GM23338 (cell line): ENCODE results near the gene CYTH1.

Experiments
- CREB1 ChIP-seq: fragments of 250-450 bp; sonication (Bioruptor Pico); IDR thresholded peaks from 2 replicates; pipeline ENCODE4 v1.5.0; 2020; ENCODE audit warnings: low read depth, mild to moderate bottlenecking, moderate library complexity
- EZH2 ChIP-seq: fragments of 200-600 bp; sonication (generic); IDR thresholded peaks from one replicate; pipeline ENCODE4 v1.8.0; 2017; ENCODE audit warnings: antibody characterized with exemption, mild to moderate bottlenecking, low read depth; ENCODE audit not compliant: unreplicated experiment
- EZH2phosphoT487 ChIP-seq: fragments of 200-600 bp; sonication (generic); IDR thresholded peaks from one replicate; pipeline ENCODE4 v1.8.1; 2018; ENCODE audit warnings: antibody characterized with exemption; ENCODE audit not compliant: unreplicated experiment
- JUNB ChIP-seq: IDR thresholded peaks from one replicate; pipeline ENCODE4 v1.6.1; 2016; ENCODE audit warnings: antibody characterized with exemption; ENCODE audit not compliant: unreplicated experiment
- NANOG ChIP-seq: IDR thresholded peaks from 2 replicates; pipeline ENCODE4 v1.6.1; 2016; ENCODE audit warnings: antibody characterized with exemption, borderline replicate concordance
- POLR2AphosphoS5 ChIP-seq: IDR thresholded peaks from 2 replicates; pipeline ENCODE4 v1.6.1; 2016; ENCODE audit warnings: antibody characterized with exemption, low read depth
- ZNF114 ChIP-seq: fragments of 250-450 bp; sonication (Bioruptor Pico); IDR thresholded peaks from 2 replicates; pipeline ENCODE4 v1.5.0; 2020; ENCODE audit warnings: mild to moderate bottlenecking, moderate library complexity
- ZNF331 ChIP-seq: fragments of 250-450 bp; sonication (Bioruptor Pico); IDR thresholded peaks from 2 replicates; pipeline ENCODE4 v1.5.0; 2020; ENCODE audit warnings: low read depth, mild to moderate bottlenecking, moderate library complexity
- TF ChIP-seq, protein P1 (sequence below), 2 experiments: fragments of 200-600 bp in 1 of 2; sonication (generic) in 1 of 2; conservative IDR thresholded peaks; 2 replicates each; pipeline versions ENCODE4 v1.5.1 to v1.6.1; 2016 to 2017; ENCODE audit warnings: antibody characterized with exemption in 2 of 2, low read depth in 2 of 2, mild to moderate bottlenecking in 2 of 2, moderate library complexity in 1 of 2
- TF ChIP-seq, protein P2 (sequence below): IDR thresholded peaks from one replicate; pipeline ENCODE4 v1.6.1; 2018; ENCODE audit warnings: antibody characterized with exemption; ENCODE audit not compliant: unreplicated experiment
- TF ChIP-seq, protein P3 (sequence below): fragments of 250-450 bp; sonication (Bioruptor Pico); IDR thresholded peaks from 2 replicates; pipeline ENCODE4 v1.5.0; 2020; ENCODE audit warnings: mild to moderate bottlenecking, moderate library complexity

DNA sequence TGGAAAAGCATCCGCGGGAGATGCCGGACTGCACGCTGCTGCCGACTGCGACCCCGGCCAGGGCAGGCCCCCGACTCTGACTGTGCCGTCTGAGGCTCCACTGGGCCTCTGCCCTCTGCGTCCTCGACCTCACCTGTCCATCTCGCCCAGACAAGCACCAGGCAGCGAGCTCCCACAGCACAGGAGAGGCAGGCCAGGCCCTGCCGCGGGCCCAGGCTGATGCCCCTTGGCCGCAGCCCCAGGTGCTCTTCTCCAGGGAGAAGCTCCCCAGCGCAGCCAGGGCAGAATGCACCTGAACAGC is 106.8 kb downstream of the CYTH1 start:
- TF ChIP-seq, protein P1, sequence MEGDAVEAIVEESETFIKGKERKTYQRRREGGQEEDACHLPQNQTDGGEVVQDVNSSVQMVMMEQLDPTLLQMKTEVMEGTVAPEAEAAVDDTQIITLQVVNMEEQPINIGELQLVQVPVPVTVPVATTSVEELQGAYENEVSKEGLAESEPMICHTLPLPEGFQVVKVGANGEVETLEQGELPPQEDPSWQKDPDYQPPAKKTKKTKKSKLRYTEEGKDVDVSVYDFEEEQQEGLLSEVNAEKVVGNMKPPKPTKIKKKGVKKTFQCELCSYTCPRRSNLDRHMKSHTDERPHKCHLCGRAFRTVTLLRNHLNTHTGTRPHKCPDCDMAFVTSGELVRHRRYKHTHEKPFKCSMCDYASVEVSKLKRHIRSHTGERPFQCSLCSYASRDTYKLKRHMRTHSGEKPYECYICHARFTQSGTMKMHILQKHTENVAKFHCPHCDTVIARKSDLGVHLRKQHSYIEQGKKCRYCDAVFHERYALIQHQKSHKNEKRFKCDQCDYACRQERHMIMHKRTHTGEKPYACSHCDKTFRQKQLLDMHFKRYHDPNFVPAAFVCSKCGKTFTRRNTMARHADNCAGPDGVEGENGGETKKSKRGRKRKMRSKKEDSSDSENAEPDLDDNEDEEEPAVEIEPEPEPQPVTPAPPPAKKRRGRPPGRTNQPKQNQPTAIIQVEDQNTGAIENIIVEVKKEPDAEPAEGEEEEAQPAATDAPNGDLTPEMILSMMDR (conservative IDR thresholded peaks at IDR 0.05; ENCODE audit: low read depth in 2 of 2): no peak
- TF ChIP-seq, protein P2, sequence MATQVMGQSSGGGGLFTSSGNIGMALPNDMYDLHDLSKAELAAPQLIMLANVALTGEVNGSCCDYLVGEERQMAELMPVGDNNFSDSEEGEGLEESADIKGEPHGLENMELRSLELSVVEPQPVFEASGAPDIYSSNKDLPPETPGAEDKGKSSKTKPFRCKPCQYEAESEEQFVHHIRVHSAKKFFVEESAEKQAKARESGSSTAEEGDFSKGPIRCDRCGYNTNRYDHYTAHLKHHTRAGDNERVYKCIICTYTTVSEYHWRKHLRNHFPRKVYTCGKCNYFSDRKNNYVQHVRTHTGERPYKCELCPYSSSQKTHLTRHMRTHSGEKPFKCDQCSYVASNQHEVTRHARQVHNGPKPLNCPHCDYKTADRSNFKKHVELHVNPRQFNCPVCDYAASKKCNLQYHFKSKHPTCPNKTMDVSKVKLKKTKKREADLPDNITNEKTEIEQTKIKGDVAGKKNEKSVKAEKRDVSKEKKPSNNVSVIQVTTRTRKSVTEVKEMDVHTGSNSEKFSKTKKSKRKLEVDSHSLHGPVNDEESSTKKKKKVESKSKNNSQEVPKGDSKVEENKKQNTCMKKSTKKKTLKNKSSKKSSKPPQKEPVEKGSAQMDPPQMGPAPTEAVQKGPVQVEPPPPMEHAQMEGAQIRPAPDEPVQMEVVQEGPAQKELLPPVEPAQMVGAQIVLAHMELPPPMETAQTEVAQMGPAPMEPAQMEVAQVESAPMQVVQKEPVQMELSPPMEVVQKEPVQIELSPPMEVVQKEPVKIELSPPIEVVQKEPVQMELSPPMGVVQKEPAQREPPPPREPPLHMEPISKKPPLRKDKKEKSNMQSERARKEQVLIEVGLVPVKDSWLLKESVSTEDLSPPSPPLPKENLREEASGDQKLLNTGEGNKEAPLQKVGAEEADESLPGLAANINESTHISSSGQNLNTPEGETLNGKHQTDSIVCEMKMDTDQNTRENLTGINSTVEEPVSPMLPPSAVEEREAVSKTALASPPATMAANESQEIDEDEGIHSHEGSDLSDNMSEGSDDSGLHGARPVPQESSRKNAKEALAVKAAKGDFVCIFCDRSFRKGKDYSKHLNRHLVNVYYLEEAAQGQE: no peak
- TF ChIP-seq POLR2AphosphoS5: no peak
- no peak for TF ChIP-seq NANOG
- no peak for TF ChIP-seq JUNB
- no peak for TF ChIP-seq EZH2phosphoT487
- no peak for TF ChIP-seq EZH2
- no peak for TF ChIP-seq ZNF331 (CRISPR knock-in tag)
- no peak for TF ChIP-seq CREB1 (CRISPR knock-in tag)
- TF ChIP-seq, protein P3, sequence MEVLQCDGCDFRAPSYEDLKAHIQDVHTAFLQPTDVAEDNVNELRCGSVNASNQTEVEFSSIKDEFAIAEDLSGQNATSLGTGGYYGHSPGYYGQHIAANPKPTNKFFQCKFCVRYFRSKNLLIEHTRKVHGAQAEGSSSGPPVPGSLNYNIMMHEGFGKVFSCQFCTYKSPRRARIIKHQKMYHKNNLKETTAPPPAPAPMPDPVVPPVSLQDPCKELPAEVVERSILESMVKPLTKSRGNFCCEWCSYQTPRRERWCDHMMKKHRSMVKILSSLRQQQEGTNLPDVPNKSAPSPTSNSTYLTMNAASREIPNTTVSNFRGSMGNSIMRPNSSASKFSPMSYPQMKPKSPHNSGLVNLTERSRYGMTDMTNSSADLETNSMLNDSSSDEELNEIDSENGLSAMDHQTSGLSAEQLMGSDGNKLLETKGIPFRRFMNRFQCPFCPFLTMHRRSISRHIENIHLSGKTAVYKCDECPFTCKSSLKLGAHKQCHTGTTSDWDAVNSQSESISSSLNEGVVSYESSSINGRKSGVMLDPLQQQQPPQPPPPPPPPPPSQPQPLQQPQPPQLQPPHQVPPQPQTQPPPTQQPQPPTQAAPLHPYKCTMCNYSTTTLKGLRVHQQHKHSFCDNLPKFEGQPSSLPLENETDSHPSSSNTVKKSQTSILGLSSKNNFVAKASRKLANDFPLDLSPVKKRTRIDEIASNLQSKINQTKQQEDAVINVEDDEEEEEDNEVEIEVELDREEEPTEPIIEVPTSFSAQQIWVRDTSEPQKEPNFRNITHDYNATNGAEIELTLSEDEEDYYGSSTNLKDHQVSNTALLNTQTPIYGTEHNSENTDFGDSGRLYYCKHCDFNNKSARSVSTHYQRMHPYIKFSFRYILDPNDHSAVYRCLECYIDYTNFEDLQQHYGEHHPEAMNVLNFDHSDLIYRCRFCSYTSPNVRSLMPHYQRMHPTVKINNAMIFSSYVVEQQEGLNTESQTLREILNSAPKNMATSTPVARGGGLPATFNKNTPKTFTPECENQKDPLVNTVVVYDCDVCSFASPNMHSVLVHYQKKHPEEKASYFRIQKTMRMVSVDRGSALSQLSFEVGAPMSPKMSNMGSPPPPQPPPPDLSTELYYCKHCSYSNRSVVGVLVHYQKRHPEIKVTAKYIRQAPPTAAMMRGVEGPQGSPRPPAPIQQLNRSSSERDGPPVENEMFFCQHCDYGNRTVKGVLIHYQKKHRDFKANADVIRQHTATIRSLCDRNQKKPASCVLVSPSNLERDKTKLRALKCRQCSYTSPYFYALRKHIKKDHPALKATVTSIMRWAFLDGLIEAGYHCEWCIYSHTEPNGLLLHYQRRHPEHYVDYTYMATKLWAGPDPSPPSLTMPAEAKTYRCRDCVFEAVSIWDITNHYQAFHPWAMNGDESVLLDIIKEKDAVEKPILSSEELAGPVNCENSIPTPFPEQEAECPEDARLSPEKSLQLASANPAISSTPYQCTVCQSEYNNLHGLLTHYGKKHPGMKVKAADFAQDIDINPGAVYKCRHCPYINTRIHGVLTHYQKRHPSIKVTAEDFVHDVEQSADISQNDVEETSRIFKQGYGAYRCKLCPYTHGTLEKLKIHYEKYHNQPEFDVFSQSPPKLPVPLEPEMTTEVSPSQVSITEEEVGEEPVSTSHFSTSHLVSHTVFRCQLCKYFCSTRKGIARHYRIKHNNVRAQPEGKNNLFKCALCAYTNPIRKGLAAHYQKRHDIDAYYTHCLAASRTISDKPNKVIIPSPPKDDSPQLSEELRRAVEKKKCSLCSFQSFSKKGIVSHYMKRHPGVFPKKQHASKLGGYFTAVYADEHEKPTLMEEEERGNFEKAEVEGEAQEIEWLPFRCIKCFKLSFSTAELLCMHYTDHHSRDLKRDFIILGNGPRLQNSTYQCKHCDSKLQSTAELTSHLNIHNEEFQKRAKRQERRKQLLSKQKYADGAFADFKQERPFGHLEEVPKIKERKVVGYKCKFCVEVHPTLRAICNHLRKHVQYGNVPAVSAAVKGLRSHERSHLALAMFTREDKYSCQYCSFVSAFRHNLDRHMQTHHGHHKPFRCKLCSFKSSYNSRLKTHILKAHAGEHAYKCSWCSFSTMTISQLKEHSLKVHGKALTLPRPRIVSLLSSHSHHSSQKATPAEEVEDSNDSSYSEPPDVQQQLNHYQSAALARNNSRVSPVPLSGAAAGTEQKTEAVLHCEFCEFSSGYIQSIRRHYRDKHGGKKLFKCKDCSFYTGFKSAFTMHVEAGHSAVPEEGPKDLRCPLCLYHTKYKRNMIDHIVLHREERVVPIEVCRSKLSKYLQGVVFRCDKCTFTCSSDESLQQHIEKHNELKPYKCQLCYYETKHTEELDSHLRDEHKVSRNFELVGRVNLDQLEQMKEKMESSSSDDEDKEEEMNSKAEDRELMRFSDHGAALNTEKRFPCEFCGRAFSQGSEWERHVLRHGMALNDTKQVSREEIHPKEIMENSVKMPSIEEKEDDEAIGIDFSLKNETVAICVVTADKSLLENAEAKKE (CRISPR knock-in tag): no peak
- TF ChIP-seq ZNF114: no peak
